ENCODE results near the gene SAMD14. TPM values are rescaled to one million over a fixed set of nuclear protein-coding genes. Genes with fewer than 3 reads are reported as not detected.
A peak's percentile ranks its signal among the peaks of the same experiment; 100 is the strongest.

The SAMD14 gene
- total RNA-seq, 3 donors from 2014 or later, result 0.52 to 2.6 (median 1.2) TPM

DNA sequence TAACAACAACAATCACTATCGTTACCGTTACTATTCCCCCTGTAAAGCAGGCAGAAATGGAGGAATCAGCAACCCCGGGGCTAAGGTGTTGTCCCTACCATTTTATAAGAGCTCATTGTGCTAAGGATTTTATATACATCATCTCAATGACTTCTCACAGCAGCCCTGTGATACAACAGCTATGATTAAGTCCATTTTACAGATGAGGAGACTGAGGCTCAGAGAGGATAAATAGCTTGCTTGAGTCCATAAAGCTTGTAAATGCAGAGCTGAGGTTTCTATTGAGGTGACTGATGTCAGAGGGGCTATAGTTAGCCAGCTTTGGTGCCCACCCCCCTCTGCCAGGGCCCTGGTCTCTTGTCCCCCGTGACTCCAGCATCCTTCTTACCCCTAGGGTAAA is 51.5 kb downstream of the SAMD14 start:
- TF ChIP-seq, protein P1, sequence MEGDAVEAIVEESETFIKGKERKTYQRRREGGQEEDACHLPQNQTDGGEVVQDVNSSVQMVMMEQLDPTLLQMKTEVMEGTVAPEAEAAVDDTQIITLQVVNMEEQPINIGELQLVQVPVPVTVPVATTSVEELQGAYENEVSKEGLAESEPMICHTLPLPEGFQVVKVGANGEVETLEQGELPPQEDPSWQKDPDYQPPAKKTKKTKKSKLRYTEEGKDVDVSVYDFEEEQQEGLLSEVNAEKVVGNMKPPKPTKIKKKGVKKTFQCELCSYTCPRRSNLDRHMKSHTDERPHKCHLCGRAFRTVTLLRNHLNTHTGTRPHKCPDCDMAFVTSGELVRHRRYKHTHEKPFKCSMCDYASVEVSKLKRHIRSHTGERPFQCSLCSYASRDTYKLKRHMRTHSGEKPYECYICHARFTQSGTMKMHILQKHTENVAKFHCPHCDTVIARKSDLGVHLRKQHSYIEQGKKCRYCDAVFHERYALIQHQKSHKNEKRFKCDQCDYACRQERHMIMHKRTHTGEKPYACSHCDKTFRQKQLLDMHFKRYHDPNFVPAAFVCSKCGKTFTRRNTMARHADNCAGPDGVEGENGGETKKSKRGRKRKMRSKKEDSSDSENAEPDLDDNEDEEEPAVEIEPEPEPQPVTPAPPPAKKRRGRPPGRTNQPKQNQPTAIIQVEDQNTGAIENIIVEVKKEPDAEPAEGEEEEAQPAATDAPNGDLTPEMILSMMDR (IDR thresholded peaks at IDR 0.05), result no peak
- H3K4me3 ChIP-seq, result no peak overlapping the region
- no peaks in the 10 kb centered on the region for H3K36me3 ChIP-seq (ENCODE audit: low read depth)
- DNase-seq (no peak), ATAC-seq (no peak)
- H3K4me1 ChIP-seq (ENCODE audit: low read depth), result peaks cover 4% of the 10 kb centered on the region
- intact Hi-C loops (cut with DNase I, micrococcal nuclease), result no loop called here
- H3K9me3 ChIP-seq, result no peaks in the 10 kb centered on the region

DNA sequence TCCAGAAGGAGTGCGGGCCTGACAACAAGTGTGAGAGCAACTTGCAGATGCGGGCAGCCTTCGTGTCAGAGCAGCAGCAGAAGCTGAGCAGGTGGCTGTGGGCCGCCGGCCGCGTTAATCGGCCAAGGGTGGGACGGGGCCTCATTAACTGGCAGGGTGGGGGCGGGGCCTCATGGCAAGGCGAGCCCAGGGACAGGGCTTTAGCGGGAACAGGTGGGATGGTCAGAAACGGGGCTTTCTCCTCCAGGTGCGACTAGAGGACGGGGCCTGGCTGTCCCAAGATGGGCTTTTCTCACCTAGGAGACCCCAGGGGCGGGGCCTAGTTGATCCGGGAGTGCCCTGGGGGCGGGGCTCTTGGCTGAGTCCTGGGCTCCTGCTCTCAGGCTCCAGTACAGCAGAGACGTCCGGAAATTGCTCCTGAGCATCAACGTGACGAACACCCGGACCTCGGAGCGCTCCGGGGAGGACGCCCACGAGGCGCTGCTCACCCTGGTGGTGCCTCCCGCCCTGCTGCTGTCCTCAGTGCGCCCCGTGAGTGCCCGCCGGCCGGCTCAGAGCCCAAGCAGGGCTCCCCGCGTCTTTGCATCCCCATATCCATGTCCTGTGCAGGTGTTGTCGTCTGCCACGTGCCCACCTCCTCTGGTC is 53.2 kb downstream of the SAMD14 start:
- TF ChIP-seq, protein P1 (IDR thresholded peaks at IDR 0.05), result no peak
- ATAC-seq, result no peak
- H3K9me3 ChIP-seq, result no peaks in the 10 kb centered on the region
- peaks cover 4% of the 10 kb centered on the region for H3K4me1 ChIP-seq (ENCODE audit: low read depth)
- DNase-seq, result no peak
- H3K36me3 ChIP-seq (ENCODE audit: low read depth), result no peaks in the 10 kb centered on the region
- intact Hi-C loops (cut with DNase I, micrococcal nuclease), result no loop called here
- H3K4me3 ChIP-seq, result no peak overlapping the region

DNA sequence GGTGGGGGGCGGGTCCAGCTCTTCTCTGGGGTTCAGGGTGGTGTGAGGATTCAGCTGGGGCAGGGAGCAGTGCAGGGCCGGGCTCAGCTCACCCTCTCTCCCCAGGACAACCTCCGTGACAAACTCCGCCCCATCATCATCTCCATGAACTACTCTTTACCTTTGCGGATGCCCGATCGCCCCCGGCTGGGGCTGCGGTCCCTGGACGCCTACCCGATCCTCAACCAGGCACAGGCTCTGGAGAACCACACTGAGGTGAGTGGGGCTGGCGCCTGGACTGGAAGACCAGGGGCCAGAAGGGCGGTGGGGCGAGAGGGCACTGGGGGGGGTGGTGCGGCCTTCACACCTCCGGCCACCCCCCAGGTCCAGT is 53.8 kb downstream of the SAMD14 start:
- H3K9me3 ChIP-seq, result no peaks in the 10 kb centered on the region
- intact Hi-C loops (cut with DNase I, micrococcal nuclease), result no loop called here
- TF ChIP-seq, protein P1 (IDR thresholded peaks at IDR 0.05), result no peak
- H3K4me3 ChIP-seq, result no peak overlapping the region
- peaks cover 4% of the 10 kb centered on the region for H3K4me1 ChIP-seq (ENCODE audit: low read depth)
- ATAC-seq, result no peak
- no peak for DNase-seq
- no peaks in the 10 kb centered on the region for H3K36me3 ChIP-seq (ENCODE audit: low read depth)

DNA sequence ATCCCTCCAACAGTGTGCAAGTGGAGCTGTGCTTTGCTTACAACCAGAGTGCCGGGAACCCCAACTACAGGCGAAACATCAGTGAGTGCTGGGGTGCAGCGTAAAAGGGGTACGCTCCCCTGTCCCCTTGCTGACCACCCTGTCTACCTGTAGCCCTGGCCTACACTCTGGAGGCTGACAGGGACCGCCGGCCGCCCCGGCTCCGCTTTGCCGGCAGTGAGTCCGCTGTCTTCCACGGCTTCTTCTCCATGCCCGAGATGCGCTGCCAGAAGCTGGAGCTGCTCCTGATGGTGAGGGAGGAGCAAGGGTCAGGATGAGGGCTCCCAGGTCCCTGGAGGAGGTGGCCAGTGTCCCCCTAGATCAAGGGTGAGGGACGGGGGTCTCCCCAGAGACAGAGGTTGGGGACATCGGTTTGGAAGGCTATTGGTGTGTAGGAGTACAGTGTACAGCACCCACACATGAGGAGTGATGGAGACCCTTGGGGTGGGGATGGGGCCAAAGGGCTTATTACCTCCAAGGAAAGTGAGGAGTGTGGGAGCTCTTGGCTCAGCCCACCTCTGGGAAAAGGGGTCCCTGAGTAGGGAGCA is 54.4 kb downstream of the SAMD14 start:
- Histone ChIP-seq H3K36me3 (ENCODE audit: low read depth) (no peaks in the 10 kb centered on the region), H3K9me3 (no peaks in the 10 kb centered on the region), H3K4me1 (ENCODE audit: low read depth) (peaks cover 4% of the 10 kb centered on the region), H3K4me3 (no peak overlapping the region)
- no peak for ATAC-seq
- TF ChIP-seq, protein P1 (IDR thresholded peaks at IDR 0.05), result no peak
- DNase-seq, result peak in 1 of 3 donors; percentile 3
- intact Hi-C loops (cut with DNase I, micrococcal nuclease), result no loop called here

DNA sequence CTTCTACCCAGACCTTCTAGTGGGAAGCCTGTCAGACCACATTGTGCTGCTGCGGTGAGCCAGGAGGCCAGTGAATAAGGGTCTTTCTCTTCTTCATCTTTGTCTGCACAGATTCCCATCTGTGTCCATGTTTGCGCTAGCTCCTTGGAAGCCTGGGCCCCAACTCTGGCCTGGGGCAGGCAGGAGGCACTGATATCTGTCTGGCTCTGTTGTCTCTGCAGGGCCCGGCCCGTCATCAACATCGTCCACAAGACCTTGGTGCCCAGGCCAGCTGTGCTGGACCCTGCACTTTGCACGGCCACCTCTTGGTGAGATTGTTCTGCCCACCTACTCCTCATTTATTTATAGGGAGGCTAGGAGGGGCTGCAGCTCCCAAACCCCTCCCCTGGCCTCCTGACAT is 55.7 kb downstream of the SAMD14 start:
- H3K36me3 ChIP-seq (ENCODE audit: low read depth), result no peaks in the 10 kb centered on the region
- intact Hi-C loops (cut with DNase I, micrococcal nuclease), result no loop called here
- no peaks in the 10 kb centered on the region for H3K4me1 ChIP-seq (ENCODE audit: low read depth)
- DNase-seq (no peak), ATAC-seq (no peak)
- TF ChIP-seq, protein P1 (IDR thresholded peaks at IDR 0.05), result no peak
- no peak overlapping the region for H3K4me3 ChIP-seq
- no peaks in the 10 kb centered on the region for H3K9me3 ChIP-seq
